Gastroesophageal sphincter (tissue), 3 donors: Measurements from ENCODE around the gene C1QTNF2.

ENCODE experiments used
- CTCF ChIP-seq, 4 experiments: fragments of 200-600 bp in 2 of 4; fragments of 450-650 bp in 2 of 4; sonication (generic) in 1 of 4; IDR thresholded peaks; one replicate each; pipeline ENCODE4 v1.5.1; 2017 to 2019; ENCODE audit warnings: antibody characterized with exemption in 4 of 4, mild to moderate bottlenecking in 2 of 4, moderate library complexity in 2 of 4
- EP300 ChIP-seq: sonication (generic); formaldehyde crosslinking; IDR thresholded peaks from one replicate; pipeline ENCODE4 v1.6.1; 2017; ENCODE audit warnings: antibody characterized with exemption, mild to moderate bottlenecking
- POLR2A ChIP-seq, 2 donors: fragments of 450-650 bp; IDR thresholded peaks; one replicate each; pipeline ENCODE4 v1.6.1; 2017; ENCODE audit warnings: antibody characterized with exemption in 2 of 2, mild to moderate bottlenecking in 2 of 2, moderate library complexity in 1 of 2

- TF ChIP-seq POLR2A (IDR thresholded peaks at IDR 0.05) (no peak), EP300 (no peak), CTCF (IDR thresholded peaks at IDR 0.05) (no peak)
Observed at GRCh38 chr5:160310140-160310539, 60.3 kb downstream of the C1QTNF2 start.
